Liver (tissue), 3 donors: ENCODE measurements around the gene ABLIM2.

Experiments
- ATF3 ChIP-seq: IDR thresholded peaks from 2 replicates; pipeline ENCODE4 v1.6.1; 2016; ENCODE audit warnings: antibody characterized with exemption
- CTCF ChIP-seq: fragments of 150-350 bp; IDR thresholded peaks from 2 replicates; pipeline ENCODE4 v1.5.1; 2017; ENCODE audit warnings: improper control_type of control experiment, low read depth, low read length; ENCODE audit not compliant: missing input control
- EGR1 ChIP-seq, 2 donors: IDR thresholded peaks; 2 replicates each; pipeline ENCODE4 v1.6.1; 2016 to 2018; ENCODE audit warnings: antibody characterized with exemption in 2 of 2, low read depth in 2 of 2
- FOXA1 ChIP-seq: IDR thresholded peaks from 2 replicates; pipeline ENCODE4 v1.6.1; 2016; ENCODE audit warnings: antibody characterized with exemption
- GABPA ChIP-seq, 2 donors: IDR thresholded peaks in 1 of 2; conservative IDR thresholded peaks in 1 of 2; 2 replicates each; pipeline ENCODE4 v1.6.1; 2016; ENCODE audit warnings: antibody characterized with exemption in 2 of 2, mild to moderate bottlenecking in 1 of 2, moderate library complexity in 1 of 2
- JUND ChIP-seq, 2 donors: IDR thresholded peaks; 2 replicates each; pipeline ENCODE4 v1.6.1; 2016; ENCODE audit warnings: antibody characterized with exemption in 2 of 2
- MAX ChIP-seq: IDR thresholded peaks from 2 replicates; pipeline ENCODE4 v1.6.1; 2016; ENCODE audit warnings: antibody characterized with exemption
- RAD21 ChIP-seq, 2 donors: IDR thresholded peaks; 2 replicates each; pipeline ENCODE4 v1.6.1; 2016; ENCODE audit warnings: antibody characterized with exemption in 2 of 2, mild to moderate bottlenecking in 2 of 2
- TAF1 ChIP-seq: conservative IDR thresholded peaks from 2 replicates; pipeline ENCODE4 v1.6.1; 2016; ENCODE audit warnings: antibody characterized with exemption, mild to moderate bottlenecking
- YY1 ChIP-seq: IDR thresholded peaks from 2 replicates; pipeline ENCODE4 v1.6.1; 2016; ENCODE audit warnings: antibody characterized with exemption, mild to moderate bottlenecking
- ZBTB33 ChIP-seq: IDR thresholded peaks from 2 replicates; pipeline ENCODE4 v1.6.1; 2016; ENCODE audit warnings: antibody characterized with exemption
- TF ChIP-seq, protein P1 (sequence below): IDR thresholded peaks from 2 replicates; pipeline ENCODE4 v1.6.1; 2016; ENCODE audit warnings: antibody characterized with exemption, mild to moderate bottlenecking
- donor health status: healthy.
- donor health status: healthy.

GRCh38 chr4:8055206-8055605 is 103.4 kb downstream of the ABLIM2 start:
- TF ChIP-seq CTCF (no peak), MAX (no peak), TAF1 (no peak), FOXA1 (no peak), ATF3 (no peak), JUND (IDR thresholded peaks at IDR 0.05) (no peak), EGR1 (IDR thresholded peaks at IDR 0.05; ENCODE audit: low read depth in 2 of 2) (no peak), ZBTB33 (no peak), RAD21 (IDR thresholded peaks at IDR 0.05) (no peak), YY1 (no peak), GABPA (IDR thresholded peaks at IDR 0.05 in 1 of 2, conservative IDR thresholded peaks at IDR 0.05 in 1 of 2) (no peak)
- TF ChIP-seq, protein P1, sequence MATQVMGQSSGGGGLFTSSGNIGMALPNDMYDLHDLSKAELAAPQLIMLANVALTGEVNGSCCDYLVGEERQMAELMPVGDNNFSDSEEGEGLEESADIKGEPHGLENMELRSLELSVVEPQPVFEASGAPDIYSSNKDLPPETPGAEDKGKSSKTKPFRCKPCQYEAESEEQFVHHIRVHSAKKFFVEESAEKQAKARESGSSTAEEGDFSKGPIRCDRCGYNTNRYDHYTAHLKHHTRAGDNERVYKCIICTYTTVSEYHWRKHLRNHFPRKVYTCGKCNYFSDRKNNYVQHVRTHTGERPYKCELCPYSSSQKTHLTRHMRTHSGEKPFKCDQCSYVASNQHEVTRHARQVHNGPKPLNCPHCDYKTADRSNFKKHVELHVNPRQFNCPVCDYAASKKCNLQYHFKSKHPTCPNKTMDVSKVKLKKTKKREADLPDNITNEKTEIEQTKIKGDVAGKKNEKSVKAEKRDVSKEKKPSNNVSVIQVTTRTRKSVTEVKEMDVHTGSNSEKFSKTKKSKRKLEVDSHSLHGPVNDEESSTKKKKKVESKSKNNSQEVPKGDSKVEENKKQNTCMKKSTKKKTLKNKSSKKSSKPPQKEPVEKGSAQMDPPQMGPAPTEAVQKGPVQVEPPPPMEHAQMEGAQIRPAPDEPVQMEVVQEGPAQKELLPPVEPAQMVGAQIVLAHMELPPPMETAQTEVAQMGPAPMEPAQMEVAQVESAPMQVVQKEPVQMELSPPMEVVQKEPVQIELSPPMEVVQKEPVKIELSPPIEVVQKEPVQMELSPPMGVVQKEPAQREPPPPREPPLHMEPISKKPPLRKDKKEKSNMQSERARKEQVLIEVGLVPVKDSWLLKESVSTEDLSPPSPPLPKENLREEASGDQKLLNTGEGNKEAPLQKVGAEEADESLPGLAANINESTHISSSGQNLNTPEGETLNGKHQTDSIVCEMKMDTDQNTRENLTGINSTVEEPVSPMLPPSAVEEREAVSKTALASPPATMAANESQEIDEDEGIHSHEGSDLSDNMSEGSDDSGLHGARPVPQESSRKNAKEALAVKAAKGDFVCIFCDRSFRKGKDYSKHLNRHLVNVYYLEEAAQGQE, result no peak
